HTR-8/SVneo (cell line): ENCODE data around the gene CCR5AS.
"Not testable (repeated sequence)": the region's sequence is repeated elsewhere in the genome, so short reads cannot be mapped to it uniquely, and the experiment has no call there.

Experiments used
- DNase-seq: peaks from one replicate; pipeline ENCODE4 v3.0.0; 2011; ENCODE audit warnings: low spot score, mixed read lengths; ENCODE audit not compliant: insufficient read length
- FAIRE-seq: peaks from 2 replicates; lab custom pipeline; 2011; peaks lifted over from hg19 to GRCh38; lab: Jason Lieb, UNC

Gene CCR5AS

DNA sequence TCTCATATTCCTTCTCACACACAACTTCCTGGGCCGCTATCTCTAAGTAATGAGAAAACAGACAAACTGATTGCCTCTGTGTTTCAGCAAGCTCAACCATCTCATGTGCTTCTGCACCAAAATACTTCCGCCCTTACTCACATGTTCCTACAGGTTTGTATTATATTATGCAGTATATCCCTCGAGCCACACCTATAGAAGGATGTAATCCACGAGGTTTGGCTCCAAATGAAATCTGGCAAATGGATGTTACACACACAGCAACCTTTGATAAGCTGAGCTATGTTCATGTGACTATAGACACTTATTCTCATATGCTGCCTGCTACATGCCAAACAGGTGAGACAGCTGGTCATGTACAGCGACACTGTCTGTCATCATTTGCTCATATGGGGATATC lies 22.8 kb upstream of the CCR5AS start:
- no peak for FAIRE-seq
- DNase-seq = no peak

DNA sequence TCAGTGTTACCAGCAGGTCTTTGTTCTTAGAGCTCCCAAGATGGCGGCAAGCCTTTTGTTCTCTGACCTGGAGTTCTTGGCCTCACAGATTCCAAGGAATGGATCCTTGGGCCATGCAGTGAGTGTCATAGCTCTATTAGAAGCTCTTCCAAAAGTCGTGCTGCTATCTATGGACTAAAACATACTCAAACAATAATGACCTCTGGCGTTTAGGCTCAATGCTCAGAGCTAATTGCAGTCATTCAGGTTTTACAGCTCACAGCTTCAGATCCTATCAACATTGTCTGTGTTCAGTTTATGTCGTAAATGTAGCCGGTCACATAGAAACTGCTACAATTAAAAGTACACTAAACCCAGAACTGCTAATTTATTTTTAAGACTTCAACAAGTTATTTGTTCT lies 22.4 kb upstream of the CCR5AS start:
- FAIRE-seq (no peak), DNase-seq (no peak)

DNA sequence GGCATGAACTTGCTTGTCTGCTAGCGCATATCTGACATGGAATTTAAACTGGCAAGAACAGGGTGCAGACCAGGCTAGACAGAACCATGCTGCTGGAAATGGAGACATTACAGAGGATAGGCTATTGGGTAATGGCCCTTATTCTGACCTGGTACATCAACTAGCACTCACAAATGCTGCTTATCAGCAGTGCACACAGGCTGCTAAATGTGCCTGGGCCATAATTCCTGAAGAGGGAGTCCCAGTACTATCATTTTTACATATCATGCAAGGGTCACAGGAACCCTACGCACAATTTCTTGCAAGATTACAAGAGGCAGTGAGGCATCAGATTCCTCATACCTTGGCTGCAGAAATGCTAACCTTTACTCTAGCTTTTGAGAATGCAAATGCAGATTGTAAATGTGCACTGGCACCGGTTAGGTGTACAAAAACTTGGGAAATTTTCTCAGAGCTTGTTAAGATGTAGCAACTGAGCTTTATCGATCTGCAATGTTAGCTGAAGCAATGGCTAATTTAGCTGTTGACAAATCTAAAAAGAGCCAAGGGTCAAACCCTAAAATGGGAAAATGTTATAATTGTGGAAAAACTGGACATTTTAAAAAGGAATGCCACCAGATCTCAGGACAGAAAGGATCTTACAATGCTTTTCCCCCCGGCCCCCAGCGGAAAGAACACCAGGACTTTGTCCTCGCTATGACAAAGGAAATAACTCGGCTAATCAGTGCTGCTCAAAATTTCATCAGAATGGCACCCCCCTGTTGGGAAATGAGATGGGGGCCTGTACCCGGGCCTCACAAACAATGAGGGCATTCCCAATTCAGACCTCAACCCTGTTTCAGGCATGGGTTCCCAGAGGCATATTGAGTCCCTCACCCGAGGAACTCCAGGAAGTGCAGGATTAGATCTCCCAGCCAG lies 21.3 kb upstream of the CCR5AS start:
- DNase-seq (no peak), FAIRE-seq (no peak)

DNA sequence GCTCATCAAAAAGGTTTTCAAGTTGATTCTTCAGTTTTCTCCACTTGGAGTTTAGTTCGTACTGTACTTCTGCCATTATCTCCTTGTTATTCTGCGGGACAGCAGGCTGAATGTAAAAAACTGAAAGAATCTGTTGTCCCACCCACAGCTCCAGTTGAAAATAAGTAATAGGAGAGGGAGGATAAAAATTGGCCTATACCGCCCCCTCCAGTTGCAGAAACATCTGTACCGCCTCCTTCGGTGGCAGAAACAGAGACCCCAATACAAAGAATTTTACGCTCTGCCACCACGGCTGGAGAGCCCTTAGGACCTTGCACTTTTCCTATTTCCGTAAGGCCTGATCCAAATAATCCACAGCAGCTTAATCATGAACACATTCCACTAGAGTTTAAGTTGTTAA lies 20.5 kb upstream of the CCR5AS start:
- FAIRE-seq, DNase-seq: not testable (repeated sequence)

DNA sequence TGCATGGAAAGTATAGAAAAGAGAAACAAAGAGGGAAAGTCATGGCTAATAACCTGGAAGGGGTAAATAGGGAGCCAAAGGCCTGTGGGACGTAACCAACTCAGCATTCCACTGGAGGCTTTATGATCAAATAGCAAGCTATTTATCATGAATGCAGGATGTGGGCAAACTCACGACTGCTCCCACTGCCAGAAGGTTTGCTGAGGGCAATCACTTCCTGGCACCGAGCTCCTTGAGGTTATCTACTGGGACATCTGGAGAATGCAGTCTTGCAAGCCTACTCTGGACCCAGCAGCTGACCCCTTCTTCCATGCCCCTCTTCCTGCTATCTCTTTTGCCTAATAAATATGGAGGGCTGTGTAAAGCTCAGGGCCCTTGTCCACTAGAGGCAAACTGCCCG lies 19.6 kb upstream of the CCR5AS start:
- not testable (repeated sequence) for DNase-seq, FAIRE-seq

DNA sequence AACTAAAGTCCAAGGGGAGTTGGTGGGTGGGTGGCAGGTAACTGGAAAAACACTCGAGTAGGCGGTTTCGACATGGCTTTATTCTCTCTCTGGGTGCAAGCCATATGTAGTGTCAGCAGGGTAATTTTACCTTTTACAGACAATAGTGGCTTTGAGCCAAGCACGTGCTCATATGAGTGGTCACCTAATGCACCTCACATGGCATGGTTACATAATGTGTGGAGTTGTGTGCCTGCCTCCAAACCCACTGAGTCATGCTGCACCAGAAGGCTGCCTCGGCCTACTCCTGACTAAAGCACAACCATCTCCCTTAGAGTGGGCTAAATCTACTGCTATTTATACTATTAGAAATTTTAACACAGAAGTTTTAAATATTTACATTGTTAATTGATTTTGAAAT lies 16.7 kb upstream of the CCR5AS start:
- FAIRE-seq (no peak), DNase-seq (no peak)

DNA sequence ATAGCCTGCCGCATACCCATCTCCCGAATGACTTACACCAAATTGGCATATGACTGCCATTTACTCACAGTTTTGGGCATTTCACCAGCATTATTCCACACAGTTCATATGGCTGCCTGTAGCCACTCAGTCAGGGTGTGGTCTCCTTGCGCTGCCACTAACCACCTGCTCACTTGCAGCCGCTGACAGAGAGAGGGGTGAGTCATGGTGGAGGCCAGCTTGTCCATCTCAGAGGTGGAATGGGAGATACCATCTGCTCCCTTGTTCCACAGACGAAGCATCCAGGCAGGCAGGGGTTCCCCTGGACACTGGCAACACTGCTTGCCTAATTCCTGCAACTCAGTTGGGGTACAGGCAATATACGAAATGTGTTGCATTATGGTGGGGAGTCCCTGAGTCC lies 15.8 kb upstream of the CCR5AS start:
- DNase-seq = no peak
- FAIRE-seq = no peak

DNA sequence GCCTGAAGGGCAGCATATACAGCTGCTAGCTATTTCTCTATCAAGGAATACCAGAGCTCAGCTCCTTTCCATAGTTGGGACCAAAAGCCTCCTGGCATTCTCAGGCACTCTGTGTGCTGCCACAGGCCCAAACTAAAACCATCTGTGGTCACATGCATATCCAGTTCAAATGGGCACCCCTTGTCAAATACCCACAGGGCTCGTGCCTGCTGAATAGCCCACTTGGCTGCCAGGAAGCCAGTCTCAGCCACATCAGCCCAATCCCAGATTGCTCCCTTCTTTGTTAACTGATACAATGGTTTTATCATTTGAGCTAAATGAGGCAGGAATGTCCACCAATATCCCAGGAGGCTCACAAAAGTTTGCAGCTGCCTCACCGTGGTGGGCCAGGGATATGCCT lies 14.1 kb upstream of the CCR5AS start:
- no peak for DNase-seq
- FAIRE-seq = no peak

DNA sequence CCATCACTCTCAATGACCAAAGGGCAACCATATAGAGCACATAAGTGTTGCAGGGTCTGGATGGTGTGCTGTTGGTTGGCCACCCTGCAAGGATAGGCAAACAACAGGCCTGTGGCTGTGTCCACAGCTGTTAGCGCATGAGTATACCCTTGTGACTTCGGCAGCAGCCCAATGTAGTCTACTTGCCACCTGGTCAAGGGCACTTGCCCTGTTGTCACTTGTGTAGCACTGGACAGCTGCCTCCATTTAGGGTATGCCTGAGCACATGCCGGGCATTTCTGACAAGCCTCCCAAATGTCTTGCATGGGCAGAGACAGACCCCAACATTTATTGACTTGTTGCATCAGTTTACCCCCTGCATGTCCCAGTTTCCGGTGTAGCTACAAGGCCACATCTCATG lies 12.9 kb upstream of the CCR5AS start:
- no peak for DNase-seq
- FAIRE-seq = no peak

DNA sequence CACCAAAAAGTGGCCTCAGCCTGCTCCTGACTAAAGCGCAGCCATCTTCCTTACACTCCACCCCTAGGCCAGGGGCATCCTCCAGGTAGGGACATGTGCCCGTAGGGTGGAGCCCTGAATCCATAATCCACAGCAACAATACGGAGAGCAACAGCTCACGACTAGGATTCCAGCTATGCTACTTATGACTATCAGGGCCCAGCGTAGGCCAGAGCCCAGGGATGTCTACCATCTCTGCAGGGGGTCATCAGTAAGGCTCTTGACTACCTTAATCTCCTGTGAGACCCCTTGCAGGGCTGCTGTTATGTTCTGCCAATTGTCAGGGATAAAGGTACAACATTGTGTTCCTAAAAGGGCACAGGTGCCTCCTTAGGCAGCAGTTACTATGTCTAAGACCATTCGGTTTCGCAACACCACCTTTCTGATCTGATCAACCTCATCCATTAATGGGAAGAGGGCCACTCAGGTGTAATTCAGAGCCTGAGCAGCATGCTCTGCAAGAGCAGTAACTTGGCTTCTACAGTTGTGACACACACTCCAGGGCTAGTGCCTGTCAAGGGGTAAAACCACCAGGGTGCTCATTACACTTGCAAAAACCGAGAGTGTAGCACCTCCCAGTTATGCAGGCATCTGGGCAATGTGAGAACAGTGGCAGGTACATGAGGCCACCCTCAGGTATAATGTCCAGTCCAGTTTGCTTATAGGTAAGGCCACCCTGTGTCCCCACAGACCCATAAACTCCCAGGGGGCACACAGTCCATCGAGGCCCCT lies 11.2 kb upstream of the CCR5AS start:
- no peak for FAIRE-seq
- no peak for DNase-seq

DNA sequence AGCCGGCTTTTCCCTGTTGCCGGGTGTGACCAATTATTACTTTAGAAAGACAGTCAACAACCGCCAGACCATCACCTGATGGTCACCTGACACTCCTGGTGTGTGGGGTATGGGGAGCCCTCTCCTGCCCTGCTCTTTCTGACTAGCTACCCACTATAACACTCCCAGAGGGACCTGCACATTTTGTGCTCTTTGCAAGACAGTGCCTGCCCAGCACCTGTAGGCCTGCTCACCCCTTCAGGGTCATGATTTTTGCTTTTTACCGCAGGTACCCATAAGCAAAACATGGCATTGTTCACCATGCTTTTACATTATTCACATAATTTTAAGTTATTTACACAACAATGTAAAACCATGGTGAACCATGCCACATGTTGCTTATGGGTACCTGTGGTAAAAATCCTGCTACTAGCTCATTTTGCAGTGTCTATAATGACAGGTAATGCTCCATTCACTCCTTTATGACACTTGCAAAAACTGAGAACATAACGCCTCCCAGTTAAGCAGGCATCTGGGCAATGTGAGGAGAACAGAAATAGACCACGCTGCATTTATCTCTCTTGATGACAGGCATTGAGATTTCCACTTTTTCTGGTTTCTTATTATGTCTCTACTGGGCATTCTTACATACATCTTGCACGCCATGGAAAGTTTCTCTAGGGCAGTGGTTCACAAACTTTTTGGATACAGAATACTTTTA lies 10.1 kb upstream of the CCR5AS start:
- no peak for DNase-seq
- no peak for FAIRE-seq

DNA sequence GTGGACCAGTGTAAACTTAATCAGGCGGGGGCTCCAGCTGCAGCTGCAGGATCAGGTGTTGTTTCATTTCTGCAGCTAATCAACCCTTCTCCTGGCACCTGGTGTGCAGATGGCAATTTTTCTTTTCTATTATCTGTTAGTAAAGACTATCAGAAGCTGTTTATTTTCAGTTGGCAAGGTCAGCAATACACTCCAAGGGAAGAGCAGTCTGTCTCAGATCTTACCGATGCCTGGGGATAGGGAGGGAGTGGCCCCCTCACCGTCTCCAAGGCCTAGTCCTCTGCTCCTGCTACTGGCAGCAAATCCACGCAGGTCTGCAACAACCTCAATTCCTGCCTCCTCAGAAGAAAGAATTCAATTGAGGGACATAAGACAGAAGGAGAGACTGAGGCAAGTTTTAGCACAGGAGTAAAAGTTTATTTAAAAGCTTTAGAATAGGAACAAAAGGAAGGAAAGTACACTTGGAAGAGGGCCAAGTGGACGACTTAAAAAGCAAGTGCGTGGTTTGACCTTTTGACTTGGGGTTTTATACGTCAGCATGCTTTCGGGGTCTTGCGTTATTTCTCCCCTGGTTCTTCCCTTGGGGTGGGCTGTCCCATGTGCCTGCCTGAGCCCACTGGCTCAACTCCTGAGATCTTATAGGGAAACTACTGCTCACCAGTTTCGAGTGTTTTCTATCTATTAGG lies 9.4 kb upstream of the CCR5AS start:
- FAIRE-seq (no peak), DNase-seq (no peak)

DNA sequence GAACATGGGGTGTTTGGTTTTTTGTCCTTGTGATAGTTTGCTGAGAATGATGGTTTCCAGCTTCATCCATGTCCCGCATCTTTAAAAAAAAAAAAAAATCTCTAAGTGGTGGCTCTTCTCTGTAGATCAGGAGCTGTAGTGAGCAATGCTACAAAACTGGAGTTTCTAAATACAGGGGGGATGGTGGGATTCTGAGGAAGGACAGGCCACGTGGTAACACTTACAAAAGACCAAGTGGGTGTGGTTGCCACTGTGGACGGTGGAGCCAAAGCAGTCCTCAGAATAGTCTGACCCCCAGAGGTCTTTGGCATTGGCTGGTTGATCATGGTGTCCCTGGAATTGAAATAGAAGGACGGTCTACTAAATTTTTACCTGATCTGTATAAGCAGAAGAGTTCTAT lies 7.9 kb upstream of the CCR5AS start:
- no peak for FAIRE-seq
- no peak for DNase-seq

DNA sequence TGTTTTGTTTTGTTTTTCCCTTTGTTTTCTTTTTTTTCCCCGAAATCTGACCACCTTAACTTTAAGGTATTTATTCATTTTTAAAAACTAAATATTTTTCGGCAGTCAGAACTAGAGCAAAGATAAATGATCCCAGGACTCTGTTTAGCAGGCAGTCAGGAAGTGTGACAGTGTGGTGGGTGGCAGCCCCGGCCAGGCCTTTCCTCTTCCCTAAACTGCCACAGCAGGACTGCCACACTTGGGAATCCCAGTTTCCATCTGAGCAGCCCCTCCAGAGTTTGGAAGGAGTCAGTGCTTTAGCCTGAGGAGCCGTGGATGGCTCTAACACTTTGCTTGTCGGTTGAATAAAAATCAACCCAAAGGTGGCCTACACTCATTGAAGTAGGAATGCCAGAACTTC lies 7.1 kb upstream of the CCR5AS start:
- no peak for FAIRE-seq
- no peak for DNase-seq

DNA sequence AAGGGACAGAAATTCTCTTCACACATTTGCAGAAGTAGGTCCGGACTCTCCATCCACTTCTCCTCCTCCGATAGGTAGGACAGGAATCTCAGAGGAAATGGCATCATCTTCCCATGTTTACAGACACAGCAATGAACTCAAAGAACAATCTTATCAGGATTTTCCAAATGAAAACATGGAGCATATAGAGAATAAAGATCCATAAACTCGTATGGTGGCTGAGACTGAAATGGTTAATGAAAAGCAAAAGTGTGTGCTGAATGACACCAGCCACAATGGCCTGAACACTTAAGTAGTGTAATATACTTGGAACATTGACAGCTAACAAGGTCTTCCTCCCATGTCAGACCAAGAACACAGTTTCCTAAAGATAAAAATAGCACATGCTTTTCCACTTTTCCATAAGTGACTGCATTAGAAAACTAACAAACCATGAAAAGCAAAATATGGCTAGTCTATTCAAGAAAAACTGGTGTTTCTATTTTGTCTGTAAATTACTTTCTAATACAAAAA lies 6.0 kb upstream of the CCR5AS start:
- FAIRE-seq = no peak

DNA sequence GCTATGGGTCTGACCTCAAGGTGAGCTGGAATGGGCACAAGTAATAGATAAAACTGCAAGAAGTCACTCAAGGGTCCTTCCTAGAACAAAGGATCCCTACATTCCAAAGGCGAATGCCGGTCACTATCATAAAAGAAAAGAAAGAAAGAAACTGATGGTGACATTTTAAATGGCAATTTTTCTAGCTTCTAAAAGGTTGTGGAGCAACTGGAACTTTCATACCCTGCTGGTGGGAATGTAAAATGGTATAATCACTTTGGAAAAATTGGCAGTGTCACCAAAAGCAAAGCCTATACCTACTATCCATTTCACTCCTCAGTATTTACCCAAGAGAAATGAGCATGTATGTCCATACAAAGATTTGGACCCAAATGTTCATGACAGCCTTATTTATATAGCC lies 4.4 kb upstream of the CCR5AS start:
- DNase-seq = no peak
- no peak for FAIRE-seq

More for the DNA sequence above, 6.0 kb upstream of the CCR5AS start:
- DNase-seq = no peak

DNA sequence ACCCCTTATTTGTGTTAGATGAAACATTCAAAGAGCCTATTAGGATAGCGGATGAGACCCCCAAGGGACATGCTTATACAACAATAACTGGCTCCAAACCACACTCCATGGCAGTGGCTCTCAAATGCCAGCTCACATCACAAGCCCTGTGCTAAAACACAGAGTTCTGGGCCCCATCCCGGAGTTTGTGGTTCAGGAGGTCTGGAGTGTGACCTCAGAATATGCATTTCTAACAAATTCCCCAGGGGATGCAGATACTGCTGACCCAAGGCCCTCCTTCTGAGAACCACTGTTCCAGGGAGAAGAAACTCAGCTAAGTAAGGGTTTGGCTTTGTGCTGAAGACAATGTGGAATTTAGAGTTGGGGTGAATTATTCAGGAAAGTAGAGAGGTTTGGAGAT lies 3.8 kb upstream of the CCR5AS start:
- DNase-seq (no peak), FAIRE-seq (no peak)

DNA sequence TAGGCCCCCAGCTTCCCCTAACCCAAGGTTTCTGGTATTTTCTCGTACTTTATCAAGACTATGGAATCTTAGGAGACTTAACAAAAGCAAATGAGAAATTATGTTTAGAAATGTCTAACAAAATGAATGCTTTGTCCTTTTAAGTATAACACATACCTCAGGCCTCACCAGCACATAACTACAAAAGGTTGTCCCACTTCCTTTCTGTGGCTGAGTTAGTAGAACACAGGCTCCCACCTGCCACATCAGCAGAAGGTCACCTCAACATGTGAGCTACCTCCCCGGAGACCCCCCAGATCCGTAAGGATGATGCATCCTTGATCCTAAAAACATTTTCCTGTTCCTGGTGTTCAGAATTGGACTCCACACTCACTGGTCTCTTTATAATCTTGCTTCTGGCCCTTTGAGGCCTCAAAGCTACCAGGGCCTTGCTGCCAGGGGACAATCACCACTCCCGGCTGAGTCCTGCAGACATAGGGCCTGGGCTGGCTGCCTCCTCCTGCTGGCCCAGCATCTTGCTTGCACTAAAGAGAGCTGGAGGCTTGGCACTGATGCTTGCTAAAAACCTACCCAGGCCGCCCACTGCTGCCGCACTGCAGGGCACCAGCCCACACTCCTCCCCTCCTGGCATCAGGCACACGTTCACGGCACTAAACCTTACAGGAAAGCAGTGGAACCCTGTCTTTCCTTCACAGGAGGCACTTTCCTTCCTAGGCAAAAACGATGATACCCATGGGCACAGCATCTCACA lies 3.0 kb upstream of the CCR5AS start:
- FAIRE-seq (no peak), DNase-seq (no peak)

DNA sequence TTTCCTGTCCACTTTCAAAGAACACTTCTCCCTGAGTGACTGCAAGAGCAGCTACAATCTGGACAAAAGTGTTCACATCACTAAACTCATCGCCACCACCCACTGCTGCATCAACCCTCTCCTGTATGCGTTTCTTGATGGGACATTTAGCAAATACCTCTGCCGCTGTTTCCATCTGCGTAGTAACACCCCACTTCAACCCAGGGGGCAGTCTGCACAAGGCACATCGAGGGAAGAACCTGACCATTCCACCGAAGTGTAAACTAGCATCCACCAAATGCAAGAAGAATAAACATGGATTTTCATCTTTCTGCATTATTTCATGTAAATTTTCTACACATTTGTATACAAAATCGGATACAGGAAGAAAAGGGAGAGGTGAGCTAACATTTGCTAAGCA lies 2.0 kb upstream of the CCR5AS start:
- no peak for FAIRE-seq

More for the DNA sequence above, 2.0 kb upstream of the CCR5AS start:
- DNase-seq = no peak
